Ovary (tissue), 3 donors: Measurements from ENCODE around the gene SP6.

Source experiments
- POLR2A ChIP-seq: fragments of 450-650 bp; IDR thresholded peaks from one replicate; pipeline ENCODE4 v1.6.1; 2017; ENCODE audit warnings: antibody characterized with exemption, mild to moderate bottlenecking, moderate library complexity
- TF ChIP-seq, protein P1 (sequence below), 3 donors: fragments of 450-650 bp in 2 of 3; fragments of 200-600 bp in 1 of 3; IDR thresholded peaks; one replicate each; pipeline versions ENCODE4 v1.5.1 to v1.8.0; 2016 to 2022; ENCODE audit warnings: antibody characterized with exemption in 3 of 3, mild to moderate bottlenecking in 1 of 3
- donor health status: DM: no; HTN: no; CAD: no.

DNA sequence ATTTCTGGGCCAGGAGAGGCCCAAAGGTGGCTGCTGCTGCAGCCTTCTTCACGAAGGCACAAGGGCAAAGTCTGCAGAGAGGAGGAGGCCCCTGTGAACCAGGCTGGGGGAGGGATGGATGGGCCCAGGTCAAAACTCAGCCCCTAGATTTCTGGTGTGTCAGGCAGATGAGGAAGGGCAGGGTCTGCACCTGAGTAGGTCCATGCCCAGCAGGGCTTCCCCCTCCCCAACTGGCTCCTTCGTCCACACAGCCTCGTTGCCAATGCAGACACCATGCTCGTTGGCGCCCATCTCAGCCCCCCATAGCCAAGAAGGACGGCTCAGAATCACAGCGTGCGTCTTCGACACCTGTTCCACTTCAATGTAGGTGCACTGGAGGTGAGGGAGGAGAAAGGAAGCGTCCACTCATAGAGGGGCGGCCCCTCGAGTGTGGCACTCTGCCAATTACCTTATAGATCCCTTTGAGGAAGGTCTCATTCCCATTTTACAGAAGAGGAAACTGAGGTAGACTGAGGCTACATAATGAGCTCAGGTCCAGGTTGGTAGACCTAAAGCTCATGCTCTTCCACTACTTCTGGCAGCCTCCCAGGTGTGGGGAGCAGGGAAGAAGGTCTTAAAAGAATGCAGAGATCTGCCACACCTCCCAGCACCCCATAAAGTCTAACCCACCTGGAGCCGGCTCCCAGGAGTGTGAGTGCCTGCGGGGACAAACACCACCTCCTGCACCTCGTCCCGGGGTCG is 10.8 kb downstream of the SP6 start:
- TF ChIP-seq, protein P1, sequence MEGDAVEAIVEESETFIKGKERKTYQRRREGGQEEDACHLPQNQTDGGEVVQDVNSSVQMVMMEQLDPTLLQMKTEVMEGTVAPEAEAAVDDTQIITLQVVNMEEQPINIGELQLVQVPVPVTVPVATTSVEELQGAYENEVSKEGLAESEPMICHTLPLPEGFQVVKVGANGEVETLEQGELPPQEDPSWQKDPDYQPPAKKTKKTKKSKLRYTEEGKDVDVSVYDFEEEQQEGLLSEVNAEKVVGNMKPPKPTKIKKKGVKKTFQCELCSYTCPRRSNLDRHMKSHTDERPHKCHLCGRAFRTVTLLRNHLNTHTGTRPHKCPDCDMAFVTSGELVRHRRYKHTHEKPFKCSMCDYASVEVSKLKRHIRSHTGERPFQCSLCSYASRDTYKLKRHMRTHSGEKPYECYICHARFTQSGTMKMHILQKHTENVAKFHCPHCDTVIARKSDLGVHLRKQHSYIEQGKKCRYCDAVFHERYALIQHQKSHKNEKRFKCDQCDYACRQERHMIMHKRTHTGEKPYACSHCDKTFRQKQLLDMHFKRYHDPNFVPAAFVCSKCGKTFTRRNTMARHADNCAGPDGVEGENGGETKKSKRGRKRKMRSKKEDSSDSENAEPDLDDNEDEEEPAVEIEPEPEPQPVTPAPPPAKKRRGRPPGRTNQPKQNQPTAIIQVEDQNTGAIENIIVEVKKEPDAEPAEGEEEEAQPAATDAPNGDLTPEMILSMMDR (IDR thresholded peaks at IDR 0.05): no peak
- no peak for TF ChIP-seq POLR2A
